GM20431 (cell line): ENCODE data around the gene ZBTB37.
"Not testable (repeated sequence)": the region's sequence is repeated elsewhere in the genome, so short reads cannot be mapped to it uniquely, and the experiment has no call there.

Source experiments
- in situ Hi-C: fragments of 300-500 bp; cut with MseI, MboI; formaldehyde crosslinking; loops from one replicate; pipeline ENCODE4 v1.15.0; 2020; ENCODE audit warnings: low sequenced_read_pairs; ENCODE audit not compliant: unreplicated experiment

ZBTB37 gene

DNA sequence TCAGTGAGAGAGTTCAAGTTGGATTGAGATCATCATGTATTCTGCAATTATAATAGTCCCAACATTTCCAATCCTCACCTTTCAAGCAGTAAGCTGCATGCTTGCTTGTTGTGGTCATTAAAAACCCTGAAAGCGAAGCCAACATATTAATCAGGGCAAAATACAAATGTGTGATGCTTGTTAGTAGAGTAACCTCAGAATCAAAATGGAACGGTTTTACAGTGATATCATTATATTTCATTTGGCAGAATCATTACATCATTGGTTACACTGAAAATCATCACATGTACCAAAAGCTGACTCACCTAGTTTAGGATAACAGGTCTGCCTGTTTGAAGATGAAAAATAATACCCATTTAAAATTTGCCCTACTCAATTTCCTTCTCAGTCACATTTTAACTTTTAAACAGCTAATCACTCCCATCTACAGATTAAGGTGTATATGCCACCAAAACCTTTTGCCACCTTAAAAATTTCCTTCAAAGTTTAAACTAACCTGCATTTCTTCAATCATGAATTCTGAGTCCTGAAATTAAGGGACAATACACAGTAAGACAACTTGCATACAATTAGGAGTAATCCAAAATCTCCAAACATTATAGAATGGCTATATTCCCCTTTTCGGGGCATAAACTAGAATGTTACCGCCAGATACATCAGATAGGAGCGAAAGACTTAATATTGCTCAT, 3.9 kb upstream of the ZBTB37 start:
- in situ Hi-C loops: no loop called here

GRCh38 chr1:173865468-173866164, 2.6 kb upstream of the ZBTB37 start:
- in situ Hi-C loops: no loop called here

DNA sequence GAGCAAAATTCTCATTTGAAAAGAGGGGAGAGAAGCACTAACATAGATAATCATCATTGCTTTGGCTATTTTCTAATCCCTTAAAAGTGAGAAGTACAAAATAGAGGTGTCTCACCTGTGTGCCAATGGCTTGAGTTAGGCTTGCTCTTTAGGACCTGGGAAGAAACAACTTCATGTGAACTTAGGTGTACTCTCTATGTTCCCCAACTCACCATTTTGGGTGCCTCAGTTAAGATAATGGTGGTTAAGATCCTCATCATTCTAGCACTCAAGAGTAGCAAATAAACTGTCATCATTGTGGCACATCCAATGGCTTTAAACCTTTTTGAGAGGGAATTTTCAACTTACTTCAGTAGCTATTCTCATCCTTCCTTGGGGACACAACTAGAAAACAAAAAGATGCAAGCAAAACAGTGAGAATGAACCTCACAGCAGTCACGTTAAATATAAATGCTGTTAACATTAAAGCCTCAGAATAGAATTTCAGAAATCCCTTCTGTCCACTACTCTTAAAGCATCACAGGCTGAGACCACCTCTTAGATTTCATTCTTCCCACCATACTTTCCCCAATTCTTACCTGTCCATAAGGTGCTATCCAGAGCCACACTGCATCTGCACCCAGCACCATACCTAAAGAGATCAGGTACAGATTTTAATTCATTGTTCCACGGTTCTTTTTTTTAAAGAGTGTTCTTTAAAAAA, 1.6 kb upstream of the ZBTB37 start:
- in situ Hi-C loops: no loop called here

DNA sequence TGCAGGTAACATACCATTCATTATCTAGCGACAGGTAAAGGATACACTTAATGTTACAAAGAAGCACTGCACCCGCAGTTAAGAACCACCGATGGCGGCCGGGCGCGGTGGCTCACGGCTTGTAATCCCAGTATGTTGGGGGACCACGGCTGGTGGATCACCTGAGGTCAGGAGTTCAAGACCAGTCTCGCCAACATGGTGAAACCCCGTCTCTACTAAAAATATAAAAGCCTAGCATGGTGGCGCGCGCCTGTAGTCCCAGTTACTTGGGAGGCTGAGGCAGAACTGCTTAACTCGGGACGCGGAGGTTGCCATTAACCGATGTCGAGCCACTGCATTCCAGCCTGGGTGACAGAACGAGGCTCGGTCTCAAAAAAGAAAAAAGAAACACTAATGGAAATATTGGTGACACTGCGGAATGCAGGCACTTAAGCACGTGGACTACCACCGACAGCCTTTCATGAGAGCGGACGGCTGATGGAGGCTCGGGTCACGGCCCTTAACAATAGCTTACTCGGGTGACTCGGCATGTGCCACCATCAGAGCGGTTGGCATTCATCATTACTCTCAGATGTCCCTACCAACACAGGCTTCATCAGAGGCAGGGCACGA, 933 bp upstream of the ZBTB37 start:
- in situ Hi-C loops: no loop called here

DNA sequence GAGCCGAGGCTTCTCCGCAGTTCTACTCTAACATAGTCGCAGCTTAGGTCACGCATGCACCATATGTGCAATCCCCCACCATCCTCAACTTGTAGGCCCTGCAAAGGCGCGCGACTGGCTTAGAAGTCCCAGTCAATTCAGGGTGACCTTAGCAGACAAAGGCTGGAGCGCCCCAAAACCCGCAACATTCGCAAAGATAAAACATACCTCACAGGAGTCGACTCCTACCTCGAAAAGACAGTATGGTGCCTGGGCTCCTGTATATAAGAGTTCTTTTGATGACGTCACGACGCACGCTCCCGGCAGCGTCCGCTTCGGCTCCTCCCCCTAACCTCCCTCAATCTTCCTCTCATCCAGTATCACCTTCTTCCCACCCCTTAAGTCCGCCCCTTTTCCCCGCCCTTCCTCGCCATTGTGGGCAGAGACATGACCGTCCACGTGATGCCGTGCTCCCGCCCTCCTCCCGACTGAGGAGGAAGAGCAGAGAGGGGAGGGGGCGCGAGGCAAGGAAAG, 371 bp upstream of the ZBTB37 start, which contains the start of gene GAS5:
Gene GAS5, minus strand, starts transcription at position 237 of the 513 bp plus-strand sequence.
- in situ Hi-C loops: no loop called here

- in situ Hi-C loops: no loop called here
Observed at GRCh38 chr1:173869021-173869359, 810 bp downstream of the ZBTB37 start.

GRCh38 chr1:173870252-173871075, 2.3 kb downstream of the ZBTB37 start:
- in situ Hi-C loops: no loop called here

DNA sequence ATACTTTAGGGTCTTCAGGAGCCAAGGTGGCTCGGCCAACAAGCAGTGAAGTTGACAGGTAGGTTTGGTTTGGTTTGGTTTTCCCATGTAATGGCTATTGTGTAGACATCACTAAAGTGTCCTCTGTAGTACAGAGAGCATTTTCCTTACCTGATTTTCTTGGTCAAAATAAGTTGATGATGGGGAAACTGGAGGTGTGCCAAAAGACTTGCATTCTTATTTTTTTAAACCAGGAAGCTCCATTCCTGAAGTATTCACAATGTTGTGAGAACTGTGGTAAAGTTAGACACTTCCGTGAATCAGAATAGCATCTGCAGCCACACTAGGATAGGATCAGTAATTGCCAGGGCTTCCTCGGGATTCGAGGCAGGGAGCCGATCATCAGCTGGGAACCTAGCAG, 2.9 kb downstream of the ZBTB37 start:
- in situ Hi-C loops: no loop called here

DNA sequence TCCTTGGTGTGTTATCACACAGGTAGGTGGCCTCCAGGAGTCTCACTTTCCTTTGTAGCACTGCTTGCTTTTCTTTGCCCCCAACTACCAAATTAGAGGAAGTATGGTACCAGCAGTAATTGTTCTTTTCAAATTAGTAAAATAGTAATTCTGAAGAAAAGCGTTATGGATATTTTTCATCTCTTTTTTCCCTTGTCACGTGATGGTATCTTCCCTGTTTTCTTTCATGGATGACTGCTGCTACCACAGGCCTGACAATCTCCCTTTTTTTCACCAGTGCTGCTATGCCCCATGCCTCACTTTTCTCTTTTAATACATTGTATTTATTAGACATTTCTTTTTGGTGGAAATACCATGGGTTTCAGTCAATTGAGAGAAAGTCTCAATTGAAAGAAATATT, 3.3 kb downstream of the ZBTB37 start:
- in situ Hi-C loops: no loop called here

GRCh38 chr1:173876732-173877131, 8.6 kb downstream of the ZBTB37 start:
- in situ Hi-C loops: no loop called here

GRCh38 chr1:173878251-173878650, 10.1 kb downstream of the ZBTB37 start:
- in situ Hi-C loops: no loop called here

DNA sequence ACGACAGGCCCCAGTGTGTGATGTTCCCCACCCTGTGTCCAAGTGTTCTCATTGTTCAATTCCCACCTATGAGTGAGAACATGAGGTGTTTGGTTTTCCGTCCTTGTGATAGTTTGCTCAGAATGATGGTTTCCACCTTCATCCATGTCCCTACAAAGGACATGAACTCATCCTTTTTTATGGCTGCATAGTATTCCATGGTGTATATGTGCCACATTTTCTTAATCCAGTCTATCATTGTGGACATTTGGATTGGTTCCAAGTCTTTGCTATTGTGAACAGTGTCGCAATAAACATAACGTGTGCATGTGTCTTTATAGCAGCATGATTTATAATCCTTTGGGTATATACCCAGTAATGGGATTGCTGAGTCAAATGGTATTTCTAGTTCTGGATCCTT, 12.9 kb downstream of the ZBTB37 start:
- in situ Hi-C loops: not testable (repeated sequence)

GRCh38 chr1:173884701-173885100, 16.5 kb downstream of the ZBTB37 start:
- in situ Hi-C loops: no loop called here

DNA sequence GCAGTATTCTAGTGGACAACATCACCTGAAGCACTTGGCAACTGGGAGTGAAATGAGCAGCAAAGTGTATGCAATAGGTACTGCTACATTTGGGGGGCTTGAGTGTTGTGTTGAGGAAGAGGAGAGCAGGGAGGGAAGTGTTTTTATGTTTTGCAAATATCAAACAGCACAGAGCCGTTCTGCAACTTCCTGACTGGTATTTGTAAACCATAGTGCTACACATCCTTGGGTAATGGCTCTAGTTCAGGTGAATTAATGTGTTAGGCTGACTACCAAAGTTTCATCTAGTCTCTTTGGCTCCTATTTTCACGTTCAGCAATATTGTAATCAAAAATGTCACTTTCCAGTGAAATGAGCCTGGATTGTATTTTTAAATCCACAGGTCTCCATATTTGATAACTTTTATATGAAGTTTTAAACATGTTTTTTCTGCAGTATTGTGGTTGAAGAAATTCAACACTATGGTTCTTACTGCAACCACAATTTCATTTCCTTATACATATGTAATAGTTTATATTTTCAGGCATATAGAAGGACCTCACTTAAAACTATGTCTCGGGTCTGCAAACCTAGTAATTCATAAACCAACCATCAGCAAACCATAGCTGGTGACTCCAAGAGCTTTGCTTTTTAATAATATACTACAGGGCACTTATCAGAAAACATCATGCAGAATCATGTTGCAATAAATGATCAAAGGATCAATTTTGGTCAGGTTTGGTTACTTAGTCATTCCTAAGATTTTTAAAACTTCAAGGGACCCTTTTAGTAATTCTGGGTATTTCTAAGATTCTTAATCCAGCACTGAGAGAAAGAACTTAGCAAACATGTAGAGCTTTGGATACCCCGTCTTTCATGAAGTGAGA, 18.8 kb downstream of the ZBTB37 start:
- in situ Hi-C loops: no loop called here

GRCh38 chr1:173887627-173888026, 19.4 kb downstream of the ZBTB37 start:
- in situ Hi-C loops: no loop called here

- in situ Hi-C loops: no loop called here
Observed at GRCh38 chr1:173888749-173889148, 20.6 kb downstream of the ZBTB37 start.

- in situ Hi-C loops: no loop called here
Observed at GRCh38 chr1:173889885-173890284, 21.7 kb downstream of the ZBTB37 start.

DNA sequence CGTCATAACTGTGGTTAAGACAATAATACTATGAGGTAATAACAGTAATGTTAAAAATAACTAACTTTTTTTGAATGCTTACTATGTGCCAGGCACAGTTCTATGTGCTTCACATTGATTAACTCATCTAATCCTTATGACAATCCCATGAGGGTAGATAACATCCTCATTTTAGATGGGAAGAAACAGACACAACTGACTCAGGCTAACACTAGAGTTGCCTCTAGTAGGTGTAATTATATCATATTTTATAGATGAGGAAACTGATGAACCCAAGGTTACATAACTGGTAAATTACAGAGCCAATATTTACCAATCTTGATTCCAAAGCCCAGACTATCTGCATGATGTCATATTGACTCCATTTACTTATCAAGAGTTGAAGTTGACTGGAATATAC, 25.4 kb downstream of the ZBTB37 start:
- in situ Hi-C loops: no loop called here

DNA sequence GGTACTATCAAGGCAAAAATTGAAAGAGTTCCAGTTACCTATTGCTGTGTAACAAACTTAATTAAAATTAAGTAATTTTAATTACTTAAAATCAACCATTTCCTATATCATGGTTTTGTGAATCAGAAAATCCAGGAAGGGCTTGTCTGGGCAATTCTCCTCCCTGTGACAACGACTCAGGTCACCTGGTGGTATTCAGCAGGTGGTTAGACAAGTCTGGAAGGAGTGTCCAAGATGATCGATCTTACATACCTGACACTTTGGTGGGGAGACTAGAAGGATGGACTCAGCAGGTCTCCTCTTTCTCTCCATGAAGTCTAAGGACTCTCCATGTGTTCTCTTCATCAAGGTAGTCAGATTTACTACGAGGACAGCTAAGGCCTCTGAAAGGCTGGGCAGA, 26.0 kb downstream of the ZBTB37 start:
- in situ Hi-C loops: no loop called here
